ENCODE results near the gene NCBP3. TPM values are rescaled to one million over a fixed set of nuclear protein-coding genes. Genes with fewer than 3 reads are reported as not detected.

The NCBP3 gene, protein sequence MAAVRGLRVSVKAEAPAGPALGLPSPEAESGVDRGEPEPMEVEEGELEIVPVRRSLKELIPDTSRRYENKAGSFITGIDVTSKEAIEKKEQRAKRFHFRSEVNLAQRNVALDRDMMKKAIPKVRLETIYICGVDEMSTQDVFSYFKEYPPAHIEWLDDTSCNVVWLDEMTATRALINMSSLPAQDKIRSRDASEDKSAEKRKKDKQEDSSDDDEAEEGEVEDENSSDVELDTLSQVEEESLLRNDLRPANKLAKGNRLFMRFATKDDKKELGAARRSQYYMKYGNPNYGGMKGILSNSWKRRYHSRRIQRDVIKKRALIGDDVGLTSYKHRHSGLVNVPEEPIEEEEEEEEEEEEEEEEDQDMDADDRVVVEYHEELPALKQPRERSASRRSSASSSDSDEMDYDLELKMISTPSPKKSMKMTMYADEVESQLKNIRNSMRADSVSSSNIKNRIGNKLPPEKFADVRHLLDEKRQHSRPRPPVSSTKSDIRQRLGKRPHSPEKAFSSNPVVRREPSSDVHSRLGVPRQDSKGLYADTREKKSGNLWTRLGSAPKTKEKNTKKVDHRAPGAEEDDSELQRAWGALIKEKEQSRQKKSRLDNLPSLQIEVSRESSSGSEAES
- 10 to 100 TPM in 2 of 3 donors, 1 to 10 TPM in 1; 5.7 to 18.3 (median 11.5) TPM for polyA plus RNA-seq

- peaks cover 0 to 5% (median under 1%) of the 10 kb centered on the region in 3 donors for H3K36me3 Mint-ChIP-seq
- H3K9me3 Mint-ChIP-seq = no peaks in the 10 kb centered on the region
- peak; percentile 89 to 91 (median 90) for DNase-seq
- peak within 1 kb of the TSS; percentile 84 to 95 (median 93) for H3K27ac Mint-ChIP-seq
- H3K4me1 Mint-ChIP-seq = peaks cover 25 to 26% of the 10 kb centered on the region in 2 donors
- peaks cover 0 to 9% (median 9%) of the 10 kb centered on the region in 3 donors for H3K27me3 Mint-ChIP-seq (ENCODE audit: low read depth in 3 of 3)
- H3K4me3 Mint-ChIP-seq = peak within 1 kb of the TSS; percentile 94 to 96 (median 95)
Measured at GRCh38 chr17:3845621-3846436, at the start of gene NCBP3. TSS of gene NCBP3 (minus strand) at chr17:3846246. CDS start at chr17:3846223, 23 bp downstream.

DNA sequence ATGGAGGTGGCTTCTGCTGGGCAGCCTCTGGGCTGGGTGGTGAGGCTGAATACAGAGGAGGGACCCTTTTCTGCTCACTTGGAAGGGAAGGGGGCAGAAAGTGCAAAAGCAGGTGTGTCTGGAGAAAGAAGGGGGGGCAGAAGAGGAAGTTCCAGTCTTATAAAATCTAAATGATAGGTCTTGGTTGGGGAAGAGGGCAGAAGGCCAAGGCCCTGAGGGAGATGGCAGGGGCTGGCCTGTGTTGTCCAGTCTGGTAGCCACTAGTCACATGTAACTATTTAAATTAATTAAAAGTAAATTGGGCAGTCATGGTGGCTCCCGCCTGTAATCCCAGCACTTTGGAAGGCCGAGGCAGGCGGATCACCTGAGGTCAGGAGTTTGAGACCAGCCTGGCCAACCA, 49.3 kb upstream of the NCBP3 start:
- Mint-ChIP-seq H3K4me1 (peaks cover 20 to 22% of the 10 kb centered on the region in 2 donors), H3K36me3 (no peaks in the 10 kb centered on the region), H3K9me3 (no peaks in the 10 kb centered on the region), H3K4me3 (no peak overlapping the region), H3K27me3 (ENCODE audit: low read depth in 3 of 3) (peaks cover 4 to 7% (median 5%) of the 10 kb centered on the region in 3 donors), H3K27ac (peak overlapping the region in 1 of 6 donors; percentile 53)
- DNase-seq = no peak

GRCh38 chr17:3894911-3895343, 48.9 kb upstream of the NCBP3 start:
- no peaks in the 10 kb centered on the region for H3K9me3 Mint-ChIP-seq
- DNase-seq = no peak
- peaks cover 4 to 7% (median 5%) of the 10 kb centered on the region in 3 donors for H3K27me3 Mint-ChIP-seq (ENCODE audit: low read depth in 3 of 3)
- no peak overlapping the region for H3K27ac Mint-ChIP-seq
- H3K4me3 Mint-ChIP-seq = no peak overlapping the region
- H3K4me1 Mint-ChIP-seq = peaks cover 20 to 22% of the 10 kb centered on the region in 2 donors
- no peaks in the 10 kb centered on the region for H3K36me3 Mint-ChIP-seq

GRCh38 chr17:3894188-3894587, 48.1 kb upstream of the NCBP3 start:
- H3K4me1 Mint-ChIP-seq = peaks cover 20 to 22% of the 10 kb centered on the region in 2 donors
- H3K27ac Mint-ChIP-seq = peak overlapping the region in 2 of 6 donors; percentile 58 to 59
- H3K27me3 Mint-ChIP-seq (ENCODE audit: low read depth in 3 of 3) = peaks cover 4 to 7% (median 5%) of the 10 kb centered on the region in 3 donors
- peak overlapping the region; percentile 77 to 84 (median 82) for H3K4me3 Mint-ChIP-seq
- no peaks in the 10 kb centered on the region for H3K9me3 Mint-ChIP-seq
- no peak for DNase-seq
- H3K36me3 Mint-ChIP-seq = no peaks in the 10 kb centered on the region

GRCh38 chr17:3893720-3894116, 47.7 kb upstream of the NCBP3 start:
- peaks cover 20 to 22% of the 10 kb centered on the region in 2 donors for H3K4me1 Mint-ChIP-seq
- peaks cover 4 to 7% (median 5%) of the 10 kb centered on the region in 3 donors for H3K27me3 Mint-ChIP-seq (ENCODE audit: low read depth in 3 of 3)
- H3K4me3 Mint-ChIP-seq = peak overlapping the region; percentile 77 to 84 (median 82)
- no peaks in the 10 kb centered on the region for H3K9me3 Mint-ChIP-seq
- H3K36me3 Mint-ChIP-seq = no peaks in the 10 kb centered on the region
- no peak for DNase-seq
- H3K27ac Mint-ChIP-seq = peak overlapping the region; percentile 59 to 88 (median 73)

DNA sequence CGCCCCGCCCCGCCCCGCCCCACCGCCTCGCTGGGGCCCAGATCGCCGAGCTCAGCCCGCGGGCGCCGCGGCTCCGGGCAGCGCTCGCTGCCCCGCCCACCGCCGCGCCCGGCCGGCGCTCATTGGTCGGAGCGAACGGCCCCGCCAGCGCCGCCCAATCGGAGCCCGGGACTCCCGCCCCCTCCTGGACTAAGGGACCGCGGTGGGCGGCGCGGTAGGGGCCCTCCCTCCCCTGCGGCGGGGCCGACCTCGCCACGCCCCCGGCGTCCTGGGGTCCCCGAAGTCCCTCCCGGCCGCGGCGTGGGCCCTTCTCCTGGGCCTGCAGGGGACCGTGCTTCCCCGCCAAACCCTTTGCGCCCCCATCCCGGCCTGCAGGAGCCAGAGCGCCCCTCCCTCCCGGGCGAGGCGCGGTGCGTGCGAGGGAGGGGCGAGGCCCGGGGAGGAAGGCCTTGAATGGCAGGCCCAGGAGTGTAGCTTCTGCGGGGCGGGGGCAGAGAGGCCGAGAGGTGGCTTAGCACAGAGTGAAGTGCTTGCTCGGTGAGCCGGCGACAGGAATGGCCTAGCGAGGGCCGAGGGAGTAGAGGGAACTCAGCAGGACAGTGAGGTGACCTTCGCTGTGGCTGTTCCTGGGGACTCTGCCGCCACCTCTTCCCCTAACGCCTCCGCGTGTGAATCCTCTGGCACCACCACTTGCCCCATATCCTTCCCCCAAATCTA, 47.1 kb upstream of the NCBP3 start, which contains the start of gene CAMKK1:
Gene CAMKK1, minus strand, starts transcription at position 51 of the 717 bp plus-strand sequence. CDS start 7,366 bp downstream, outside the sequence.
- Mint-ChIP-seq H3K4me1 (peaks cover 20 to 22% of the 10 kb centered on the region in 2 donors), H3K4me3 (peak within 1 kb of the TSS; percentile 84 to 89 (median 85)), H3K36me3 (no peaks in the 10 kb centered on the region), H3K27me3 (ENCODE audit: low read depth in 3 of 3) (peaks cover 4 to 7% (median 5%) of the 10 kb centered on the region in 3 donors), H3K27ac (peak within 1 kb of the TSS; percentile 66 to 88 (median 77)), H3K9me3 (no peaks in the 10 kb centered on the region)
- peak; percentile 87 to 91 (median 90) for DNase-seq

DNA sequence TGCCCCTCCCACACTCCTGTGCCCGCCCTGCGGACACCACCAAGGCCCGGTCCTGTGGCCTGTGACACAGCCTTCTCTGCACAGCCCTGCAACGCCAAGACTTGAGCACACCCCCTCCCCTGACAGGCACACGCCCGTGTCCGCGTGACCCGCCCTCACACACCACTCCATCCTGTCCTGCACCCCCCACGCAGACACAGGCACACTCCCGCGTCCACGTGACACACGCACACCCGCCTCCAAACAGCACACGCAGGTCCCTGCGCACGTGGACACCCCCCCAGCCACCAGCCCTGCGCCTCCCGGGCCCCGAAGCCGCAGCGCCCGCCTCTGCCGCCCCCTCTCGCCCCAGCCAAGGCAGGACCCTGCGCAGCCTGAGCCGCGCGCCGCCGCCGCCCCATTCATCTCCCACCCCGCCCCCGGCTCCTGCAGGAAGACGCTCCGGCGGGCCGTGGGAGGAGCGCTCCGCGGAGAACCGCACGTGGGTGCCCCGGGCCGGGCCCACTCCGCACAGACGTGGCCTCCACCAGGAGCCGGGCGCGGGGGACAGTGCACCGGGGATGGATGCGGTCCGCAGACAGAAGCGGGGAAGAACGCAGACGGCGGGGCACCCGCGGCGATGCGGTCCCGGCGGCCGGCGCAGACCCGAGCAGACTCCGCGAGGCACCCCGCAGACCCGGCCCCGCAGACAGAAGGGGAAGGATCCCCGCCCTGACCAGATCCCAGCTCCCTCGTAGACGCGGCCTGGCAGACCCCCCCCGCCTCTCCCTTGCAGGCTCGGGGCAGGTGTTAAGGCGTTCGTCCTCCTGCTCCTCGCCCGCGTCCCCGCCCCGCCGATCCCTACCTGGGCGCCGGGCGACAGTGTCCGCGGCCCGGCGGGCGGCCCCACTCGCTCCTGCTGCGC, 46.3 kb upstream of the NCBP3 start:
- H3K27ac Mint-ChIP-seq = peak overlapping the region in 5 of 6 donors; percentile 71 to 82 (median 74)
- H3K9me3 Mint-ChIP-seq = no peaks in the 10 kb centered on the region
- H3K4me1 Mint-ChIP-seq = peaks cover 20 to 22% of the 10 kb centered on the region in 2 donors

GRCh38 chr17:3891626-3892094, 45.6 kb upstream of the NCBP3 start:
- no peak for DNase-seq
- Mint-ChIP-seq H3K27me3 (ENCODE audit: low read depth in 3 of 3) (peaks cover 5 to 7% (median 6%) of the 10 kb centered on the region in 3 donors), H3K4me3 (peak overlapping the region; percentile 84 to 89 (median 85)), H3K9me3 (no peaks in the 10 kb centered on the region), H3K36me3 (no peaks in the 10 kb centered on the region), H3K4me1 (peaks cover 24 to 28% of the 10 kb centered on the region in 2 donors), H3K27ac (peak overlapping the region in 5 of 6 donors; percentile 11 to 82 (median 74))

More for the DNA sequence above, 46.3 kb upstream of the NCBP3 start:
- Mint-ChIP-seq H3K27me3 (ENCODE audit: low read depth in 3 of 3) (peaks cover 5 to 7% (median 6%) of the 10 kb centered on the region in 3 donors), H3K36me3 (no peaks in the 10 kb centered on the region), H3K4me3 (peak overlapping the region; percentile 84 to 89 (median 85))
- DNase-seq = peak; percentile 80 to 86 (median 81)

GRCh38 chr17:3890878-3891219, 44.8 kb upstream of the NCBP3 start:
- no peaks in the 10 kb centered on the region for H3K9me3 Mint-ChIP-seq
- no peak for DNase-seq
- peak overlapping the region in 2 of 6 donors; percentile 39 to 74 for H3K27ac Mint-ChIP-seq
- H3K4me3 Mint-ChIP-seq = peak overlapping the region in 4 of 5 donors; percentile 84 to 89 (median 86)
- H3K36me3 Mint-ChIP-seq = no peaks in the 10 kb centered on the region
- peaks cover 5 to 8% (median 7%) of the 10 kb centered on the region in 3 donors for H3K27me3 Mint-ChIP-seq (ENCODE audit: low read depth in 3 of 3)
- peaks cover 27 to 36% of the 10 kb centered on the region in 2 donors for H3K4me1 Mint-ChIP-seq

- Mint-ChIP-seq H3K27me3 (ENCODE audit: low read depth in 3 of 3) (peaks cover 5 to 8% (median 7%) of the 10 kb centered on the region in 3 donors), H3K36me3 (no peaks in the 10 kb centered on the region), H3K4me1 (peaks cover 27 to 36% of the 10 kb centered on the region in 2 donors), H3K27ac (no peak overlapping the region), H3K9me3 (no peaks in the 10 kb centered on the region), H3K4me3 (peak overlapping the region in 1 of 5 donors; percentile 28)
- no peak for DNase-seq
Measured at GRCh38 chr17:3890082-3890877, 44.2 kb upstream of the NCBP3 start.

- Mint-ChIP-seq H3K4me1 (peaks cover 27 to 36% of the 10 kb centered on the region in 2 donors), H3K4me3 (no peak overlapping the region), H3K27ac (no peak overlapping the region), H3K9me3 (no peaks in the 10 kb centered on the region), H3K27me3 (ENCODE audit: low read depth in 3 of 3) (peaks cover 5 to 8% (median 7%) of the 10 kb centered on the region in 3 donors), H3K36me3 (no peaks in the 10 kb centered on the region)
- no peak for DNase-seq
Measured at GRCh38 chr17:3889325-3890012, 43.4 kb upstream of the NCBP3 start.

Data from immature natural killer cell (primary cell).